ENCODE data around the gene ASTL. TPM values are rescaled to one million over a fixed set of nuclear protein-coding genes. Genes with fewer than 3 reads are reported as not detected.

The ASTL gene
- total RNA-seq, 1 experiment from 2014 or later, result 0.79 TPM

DNA sequence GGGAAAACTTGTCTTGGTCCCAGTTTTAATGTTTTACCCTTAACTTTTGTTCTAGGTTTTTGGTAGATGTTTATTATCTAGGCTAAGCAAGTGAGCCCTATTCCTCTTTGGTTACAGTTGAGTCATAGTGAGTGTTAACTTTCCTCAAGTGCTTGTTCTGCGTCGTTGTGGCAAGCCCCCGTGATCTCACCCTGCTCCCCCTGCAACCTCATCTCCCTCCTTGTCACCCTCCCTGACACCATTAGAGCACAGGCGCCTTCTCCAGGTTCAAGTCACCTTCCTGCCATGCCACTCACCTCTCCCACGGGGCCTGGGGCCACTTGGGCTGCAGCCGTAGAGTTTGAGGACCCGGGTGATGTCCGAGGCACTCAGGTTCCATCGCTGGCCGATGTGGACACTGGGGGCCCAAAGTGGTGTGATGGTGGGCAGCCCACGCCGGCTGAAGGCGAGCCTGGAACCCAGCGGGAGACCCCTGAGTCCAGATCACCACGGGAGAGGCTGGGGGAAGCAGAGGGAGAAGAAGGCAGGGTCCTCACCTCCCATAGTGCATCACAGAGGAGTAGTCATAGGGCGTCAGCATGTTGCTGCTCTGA lies 8.7 kb downstream of the ASTL start:
- TF ChIP-seq IRF2 (CRISPR knock-in tag; IDR thresholded peaks at IDR 0.05; ENCODE audit: borderline replicate concordance, low read depth) (no peak), ZNF671 (CRISPR knock-in tag; IDR thresholded peaks at IDR 0.05) (no peak), PRRX2 (CRISPR knock-in tag; IDR thresholded peaks at IDR 0.05) (no peak), ELF4 (CRISPR knock-in tag; IDR thresholded peaks at IDR 0.05; ENCODE audit: low read depth) (no peak), NR2C2 (CRISPR knock-in tag; IDR thresholded peaks at IDR 0.05) (no peak), ZNF232 (CRISPR knock-in tag; IDR thresholded peaks at IDR 0.05) (no peak), TEAD4 (CRISPR knock-in tag; IDR thresholded peaks at IDR 0.05) (no peak), CBFB (CRISPR knock-in tag; IDR thresholded peaks at IDR 0.05; ENCODE audit: low read depth) (no peak), NR1H2 (CRISPR knock-in tag; IDR thresholded peaks at IDR 0.05) (no peak), ZNF423 (CRISPR knock-in tag; IDR thresholded peaks at IDR 0.05) (no peak)
- TF ChIP-seq, protein P1, sequence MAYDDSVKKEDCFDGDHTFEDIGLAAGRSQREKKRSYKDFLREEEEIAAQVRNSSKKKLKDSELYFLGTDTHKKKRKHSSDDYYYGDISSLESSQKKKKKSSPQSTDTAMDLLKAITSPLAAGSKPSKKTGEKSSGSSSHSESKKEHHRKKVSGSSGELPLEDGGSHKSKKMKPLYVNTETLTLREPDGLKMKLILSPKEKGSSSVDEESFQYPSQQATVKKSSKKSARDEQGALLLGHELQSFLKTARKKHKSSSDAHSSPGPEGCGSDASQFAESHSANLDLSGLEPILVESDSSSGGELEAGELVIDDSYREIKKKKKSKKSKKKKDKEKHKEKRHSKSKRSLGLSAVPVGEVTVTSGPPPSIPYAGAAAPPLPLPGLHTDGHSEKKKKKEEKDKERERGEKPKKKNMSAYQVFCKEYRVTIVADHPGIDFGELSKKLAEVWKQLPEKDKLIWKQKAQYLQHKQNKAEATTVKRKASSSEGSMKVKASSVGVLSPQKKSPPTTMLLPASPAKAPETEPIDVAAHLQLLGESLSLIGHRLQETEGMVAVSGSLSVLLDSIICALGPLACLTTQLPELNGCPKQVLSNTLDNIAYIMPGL (CRISPR knock-in tag; IDR thresholded peaks at IDR 0.05), result no peak
- TF ChIP-seq, protein P2, sequence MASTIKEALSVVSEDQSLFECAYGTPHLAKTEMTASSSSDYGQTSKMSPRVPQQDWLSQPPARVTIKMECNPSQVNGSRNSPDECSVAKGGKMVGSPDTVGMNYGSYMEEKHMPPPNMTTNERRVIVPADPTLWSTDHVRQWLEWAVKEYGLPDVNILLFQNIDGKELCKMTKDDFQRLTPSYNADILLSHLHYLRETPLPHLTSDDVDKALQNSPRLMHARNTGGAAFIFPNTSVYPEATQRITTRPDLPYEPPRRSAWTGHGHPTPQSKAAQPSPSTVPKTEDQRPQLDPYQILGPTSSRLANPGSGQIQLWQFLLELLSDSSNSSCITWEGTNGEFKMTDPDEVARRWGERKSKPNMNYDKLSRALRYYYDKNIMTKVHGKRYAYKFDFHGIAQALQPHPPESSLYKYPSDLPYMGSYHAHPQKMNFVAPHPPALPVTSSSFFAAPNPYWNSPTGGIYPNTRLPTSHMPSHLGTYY (CRISPR knock-in tag; IDR thresholded peaks at IDR 0.05), result no peak
- TF ChIP-seq, protein P3, sequence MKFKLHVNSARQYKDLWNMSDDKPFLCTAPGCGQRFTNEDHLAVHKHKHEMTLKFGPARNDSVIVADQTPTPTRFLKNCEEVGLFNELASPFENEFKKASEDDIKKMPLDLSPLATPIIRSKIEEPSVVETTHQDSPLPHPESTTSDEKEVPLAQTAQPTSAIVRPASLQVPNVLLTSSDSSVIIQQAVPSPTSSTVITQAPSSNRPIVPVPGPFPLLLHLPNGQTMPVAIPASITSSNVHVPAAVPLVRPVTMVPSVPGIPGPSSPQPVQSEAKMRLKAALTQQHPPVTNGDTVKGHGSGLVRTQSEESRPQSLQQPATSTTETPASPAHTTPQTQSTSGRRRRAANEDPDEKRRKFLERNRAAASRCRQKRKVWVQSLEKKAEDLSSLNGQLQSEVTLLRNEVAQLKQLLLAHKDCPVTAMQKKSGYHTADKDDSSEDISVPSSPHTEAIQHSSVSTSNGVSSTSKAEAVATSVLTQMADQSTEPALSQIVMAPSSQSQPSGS (CRISPR knock-in tag; IDR thresholded peaks at IDR 0.05; ENCODE audit: borderline replicate concordance, low read depth), result no peak
- TF ChIP-seq, protein P4, sequence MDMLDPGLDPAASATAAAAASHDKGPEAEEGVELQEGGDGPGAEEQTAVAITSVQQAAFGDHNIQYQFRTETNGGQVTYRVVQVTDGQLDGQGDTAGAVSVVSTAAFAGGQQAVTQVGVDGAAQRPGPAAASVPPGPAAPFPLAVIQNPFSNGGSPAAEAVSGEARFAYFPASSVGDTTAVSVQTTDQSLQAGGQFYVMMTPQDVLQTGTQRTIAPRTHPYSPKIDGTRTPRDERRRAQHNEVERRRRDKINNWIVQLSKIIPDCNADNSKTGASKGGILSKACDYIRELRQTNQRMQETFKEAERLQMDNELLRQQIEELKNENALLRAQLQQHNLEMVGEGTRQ (CRISPR knock-in tag; IDR thresholded peaks at IDR 0.05), result no peak
- TF ChIP-seq, protein P5, sequence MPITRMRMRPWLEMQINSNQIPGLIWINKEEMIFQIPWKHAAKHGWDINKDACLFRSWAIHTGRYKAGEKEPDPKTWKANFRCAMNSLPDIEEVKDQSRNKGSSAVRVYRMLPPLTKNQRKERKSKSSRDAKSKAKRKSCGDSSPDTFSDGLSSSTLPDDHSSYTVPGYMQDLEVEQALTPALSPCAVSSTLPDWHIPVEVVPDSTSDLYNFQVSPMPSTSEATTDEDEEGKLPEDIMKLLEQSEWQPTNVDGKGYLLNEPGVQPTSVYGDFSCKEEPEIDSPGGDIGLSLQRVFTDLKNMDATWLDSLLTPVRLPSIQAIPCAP (CRISPR knock-in tag; IDR thresholded peaks at IDR 0.05), result no peak
- TF ChIP-seq, protein P6, sequence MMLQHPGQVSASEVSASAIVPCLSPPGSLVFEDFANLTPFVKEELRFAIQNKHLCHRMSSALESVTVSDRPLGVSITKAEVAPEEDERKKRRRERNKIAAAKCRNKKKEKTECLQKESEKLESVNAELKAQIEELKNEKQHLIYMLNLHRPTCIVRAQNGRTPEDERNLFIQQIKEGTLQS (CRISPR knock-in tag; conservative IDR thresholded peaks at IDR 0.05), result no peak
- TF ChIP-seq, protein P7, sequence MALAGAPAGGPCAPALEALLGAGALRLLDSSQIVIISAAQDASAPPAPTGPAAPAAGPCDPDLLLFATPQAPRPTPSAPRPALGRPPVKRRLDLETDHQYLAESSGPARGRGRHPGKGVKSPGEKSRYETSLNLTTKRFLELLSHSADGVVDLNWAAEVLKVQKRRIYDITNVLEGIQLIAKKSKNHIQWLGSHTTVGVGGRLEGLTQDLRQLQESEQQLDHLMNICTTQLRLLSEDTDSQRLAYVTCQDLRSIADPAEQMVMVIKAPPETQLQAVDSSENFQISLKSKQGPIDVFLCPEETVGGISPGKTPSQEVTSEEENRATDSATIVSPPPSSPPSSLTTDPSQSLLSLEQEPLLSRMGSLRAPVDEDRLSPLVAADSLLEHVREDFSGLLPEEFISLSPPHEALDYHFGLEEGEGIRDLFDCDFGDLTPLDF (CRISPR knock-in tag; IDR thresholded peaks at IDR 0.05), result no peak
- H3K4me3 Mint-ChIP-seq, result no peak overlapping the region
- POLR2A ChIA-PET, result no interaction called here
- H3K27me3 Mint-ChIP-seq (ENCODE audit: low read depth), result no peaks in the 10 kb centered on the region
- H3K27ac Mint-ChIP-seq, result no peak overlapping the region
- ATAC-seq, result no peak
- CTCF ChIA-PET, result interaction anchor here (1.0 kb wide), 1 partner anchor 45 kb away, joined by 5 read pairs; no protein-coding TSS in a partner anchor
- no peak for DNase-seq (ENCODE audit: low spot score)
- no peaks in the 10 kb centered on the region for H3K4me1 Mint-ChIP-seq
- H3K9me3 Mint-ChIP-seq, result no peaks in the 10 kb centered on the region
- no peaks in the 10 kb centered on the region for H3K36me3 Mint-ChIP-seq

DNA sequence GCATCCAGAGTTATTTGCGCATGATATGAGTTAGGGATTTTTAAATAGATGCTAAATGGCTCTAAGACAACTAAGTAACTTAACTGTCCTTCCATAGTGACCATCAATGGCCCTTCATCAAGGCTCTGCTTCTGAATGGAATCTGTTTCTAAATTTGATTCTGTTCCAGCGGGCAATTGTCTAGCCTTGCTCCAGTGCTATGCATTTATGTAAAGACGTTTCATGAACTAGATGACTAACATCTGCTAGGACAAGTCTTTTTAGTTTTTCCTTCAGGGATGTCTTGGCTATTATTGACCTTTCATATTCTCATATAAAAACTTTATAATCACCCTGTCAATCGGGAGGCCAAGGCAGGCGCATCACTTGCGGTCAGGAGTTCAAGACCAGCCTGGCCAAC lies 9.8 kb downstream of the ASTL start:
- CTCF ChIA-PET, result interaction anchor here (1.3 kb wide), 1 partner anchor 11 kb away, joined by 6 read pairs; the partner anchor contains the start of gene ADRA2B
- ATAC-seq, result no peak
- POLR2A ChIA-PET, result no interaction called here
- TF ChIP-seq, protein P8, sequence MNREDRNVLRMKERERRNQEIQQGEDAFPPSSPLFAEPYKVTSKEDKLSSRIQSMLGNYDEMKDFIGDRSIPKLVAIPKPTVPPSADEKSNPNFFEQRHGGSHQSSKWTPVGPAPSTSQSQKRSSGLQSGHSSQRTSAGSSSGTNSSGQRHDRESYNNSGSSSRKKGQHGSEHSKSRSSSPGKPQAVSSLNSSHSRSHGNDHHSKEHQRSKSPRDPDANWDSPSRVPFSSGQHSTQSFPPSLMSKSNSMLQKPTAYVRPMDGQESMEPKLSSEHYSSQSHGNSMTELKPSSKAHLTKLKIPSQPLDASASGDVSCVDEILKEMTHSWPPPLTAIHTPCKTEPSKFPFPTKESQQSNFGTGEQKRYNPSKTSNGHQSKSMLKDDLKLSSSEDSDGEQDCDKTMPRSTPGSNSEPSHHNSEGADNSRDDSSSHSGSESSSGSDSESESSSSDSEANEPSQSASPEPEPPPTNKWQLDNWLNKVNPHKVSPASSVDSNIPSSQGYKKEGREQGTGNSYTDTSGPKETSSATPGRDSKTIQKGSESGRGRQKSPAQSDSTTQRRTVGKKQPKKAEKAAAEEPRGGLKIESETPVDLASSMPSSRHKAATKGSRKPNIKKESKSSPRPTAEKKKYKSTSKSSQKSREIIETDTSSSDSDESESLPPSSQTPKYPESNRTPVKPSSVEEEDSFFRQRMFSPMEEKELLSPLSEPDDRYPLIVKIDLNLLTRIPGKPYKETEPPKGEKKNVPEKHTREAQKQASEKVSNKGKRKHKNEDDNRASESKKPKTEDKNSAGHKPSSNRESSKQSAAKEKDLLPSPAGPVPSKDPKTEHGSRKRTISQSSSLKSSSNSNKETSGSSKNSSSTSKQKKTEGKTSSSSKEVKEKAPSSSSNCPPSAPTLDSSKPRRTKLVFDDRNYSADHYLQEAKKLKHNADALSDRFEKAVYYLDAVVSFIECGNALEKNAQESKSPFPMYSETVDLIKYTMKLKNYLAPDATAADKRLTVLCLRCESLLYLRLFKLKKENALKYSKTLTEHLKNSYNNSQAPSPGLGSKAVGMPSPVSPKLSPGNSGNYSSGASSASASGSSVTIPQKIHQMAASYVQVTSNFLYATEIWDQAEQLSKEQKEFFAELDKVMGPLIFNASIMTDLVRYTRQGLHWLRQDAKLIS (CRISPR knock-in tag; IDR thresholded peaks at IDR 0.05; ENCODE audit: borderline replicate concordance), result no peak
- no peak for TF ChIP-seq NR1H2 (CRISPR knock-in tag; IDR thresholded peaks at IDR 0.05)
- TF ChIP-seq, protein P9, sequence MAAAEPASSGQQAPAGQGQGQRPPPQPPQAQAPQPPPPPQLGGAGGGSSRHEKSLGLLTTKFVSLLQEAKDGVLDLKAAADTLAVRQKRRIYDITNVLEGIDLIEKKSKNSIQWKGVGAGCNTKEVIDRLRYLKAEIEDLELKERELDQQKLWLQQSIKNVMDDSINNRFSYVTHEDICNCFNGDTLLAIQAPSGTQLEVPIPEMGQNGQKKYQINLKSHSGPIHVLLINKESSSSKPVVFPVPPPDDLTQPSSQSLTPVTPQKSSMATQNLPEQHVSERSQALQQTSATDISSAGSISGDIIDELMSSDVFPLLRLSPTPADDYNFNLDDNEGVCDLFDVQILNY (CRISPR knock-in tag; IDR thresholded peaks at IDR 0.05), result no peak
- TF ChIP-seq, protein P6 (CRISPR knock-in tag; conservative IDR thresholded peaks at IDR 0.05), result no peak
- TF ChIP-seq ATF1 (CRISPR knock-in tag; IDR thresholded peaks at IDR 0.05), result no peak

More for the DNA sequence above, 9.8 kb downstream of the ASTL start:
- Mint-ChIP-seq H3K9me3 (no peaks in the 10 kb centered on the region), H3K4me1 (no peaks in the 10 kb centered on the region), H3K27me3 (ENCODE audit: low read depth) (no peaks in the 10 kb centered on the region), H3K4me3 (no peak overlapping the region), H3K27ac (no peak overlapping the region), H3K36me3 (no peaks in the 10 kb centered on the region)
- no peak for DNase-seq (ENCODE audit: low spot score)
